Esophagus muscularis mucosa (tissue), 4 donors: ENCODE measurements around the gene TAS2R40. TPM values are rescaled to one million over a fixed set of nuclear protein-coding genes. Genes with fewer than 3 reads are reported as not detected.
A peak's percentile ranks its signal among the peaks of the same experiment; 100 is the strongest.

Source experiments
- DNase-seq: peaks from one replicate; pipeline ENCODE4 v3.0.0-alpha.2; 2017; ENCODE audit errors: extremely low spot score
- H3K27ac ChIP-seq, 4 donors: fragments of 200-600 bp; sonication (generic); replicated peaks in 1 of 4; 1 replicate in 3 of 4; 2 replicates in 1 of 4; pipeline ENCODE4 v1.5.1; 2016 to 2019; ENCODE audit warnings: mild to moderate bottlenecking in 1 of 4
- H3K27me3 ChIP-seq, 4 donors: fragments of 200-600 bp; sonication (generic); one replicate each; pipeline versions ENCODE4 v1.5.1 to v1.6.0; 2016 to 2019
- H3K36me3 ChIP-seq, 4 donors: fragments of 200-600 bp; sonication (generic); one replicate each; pipeline ENCODE4 v1.5.1; 2016 to 2019
- H3K4me1 ChIP-seq, 4 donors: fragments of 200-600 bp; sonication (generic); one replicate each; pipeline ENCODE4 v1.5.1; 2016 to 2019
- H3K4me3 ChIP-seq, 4 donors: fragments of 200-600 bp; sonication (generic); 1 replicate in 2 of 4; 2 replicates in 2 of 4; pipeline ENCODE4 v1.5.1; 2016 to 2019; ENCODE audit warnings: mild to moderate bottlenecking in 4 of 4, moderate library complexity in 1 of 4
- H3K9me3 ChIP-seq, 4 donors: fragments of 200-600 bp; sonication (generic); 1 replicate in 3 of 4; 2 replicates in 1 of 4; pipeline ENCODE4 v1.5.1; 2016 to 2019
- CTCF ChIP-seq, 3 experiments: fragments of 200-600 bp in 2 of 3; fragments of 450-650 bp in 1 of 3; sonication (generic) in 2 of 3; IDR thresholded peaks; one replicate each; pipeline ENCODE4 v1.5.1; 2017 to 2019; ENCODE audit warnings: antibody characterized with exemption in 3 of 3, mild to moderate bottlenecking in 2 of 3, moderate library complexity in 1 of 3
- EP300 ChIP-seq: sonication (generic); formaldehyde crosslinking; IDR thresholded peaks from one replicate; pipeline ENCODE4 v1.6.1; 2017; ENCODE audit warnings: antibody characterized with exemption
- POLR2A ChIP-seq: fragments of 450-650 bp; IDR thresholded peaks from one replicate; pipeline ENCODE4 v1.6.1; 2017; ENCODE audit warnings: antibody characterized with exemption, moderate library complexity, mild to moderate bottlenecking, low read depth
- POLR2AphosphoS5 ChIP-seq, 2 donors: sonication (generic); formaldehyde crosslinking; IDR thresholded peaks; one replicate each; pipeline ENCODE4 v1.6.1; 2017; ENCODE audit warnings: antibody characterized with exemption in 2 of 2
- WGBS: methylation state at CpG from one replicate; pipeline ENCODE4 v1.1.5; 2018; 5-methylcytosine and 5-hydroxymethylcytosine counted together
- intact Hi-C: fragments of 100-400 bp; cut with DNase I; formaldehyde crosslinking; loops from one replicate; pipeline ENCODE4 v1.15.1; 2023
- total RNA-seq, 4 donors: library from RNA; depleted of rRNA; stranded (reverse); fragments of >200 nt; gene quantifications; one replicate each; pipeline versions ENCODE4 v1.1.0 to v1.2.1, GENCODE V29; 2016

Gene TAS2R40
- total RNA-seq, 4 donors from 2014 or later, result not detected

GRCh38 chr7:143252006-143252405 lies 30.2 kb downstream of the TAS2R40 start:
- DNase-seq, result no peak
- Histone ChIP-seq H3K36me3 (no peaks in the 10 kb centered on the region), H3K4me3 (no peak overlapping the region), H3K4me1 (no peaks in the 10 kb centered on the region), H3K9me3 (no peaks in the 10 kb centered on the region), H3K27me3 (no peaks in the 10 kb centered on the region), H3K27ac (no peak overlapping the region)
- 80% methylated on average over 2 of the region's 2 CpGs for WGBS
- TF ChIP-seq EP300, result no peak
- TF ChIP-seq POLR2AphosphoS5 (IDR thresholded peaks at IDR 0.05), result no peak
- TF ChIP-seq CTCF (IDR thresholded peaks at IDR 0.05), result no peak
- no peak for TF ChIP-seq POLR2A
- intact Hi-C loops, result no loop called here

- Histone ChIP-seq H3K36me3 (no peaks in the 10 kb centered on the region), H3K4me1 (no peaks in the 10 kb centered on the region), H3K9me3 (no peaks in the 10 kb centered on the region), H3K4me3 (no peak overlapping the region), H3K27me3 (no peaks in the 10 kb centered on the region), H3K27ac (no peak overlapping the region)
- intact Hi-C loops, result no loop called here
- no peak for DNase-seq
- 84% methylated on average over 3 of the region's 3 CpGs for WGBS
- TF ChIP-seq POLR2A, result no peak
Measured at GRCh38 chr7:143255564-143255963, 33.7 kb downstream of the TAS2R40 start.

- no peak overlapping the region for H3K4me3 ChIP-seq
- H3K36me3 ChIP-seq, result no peaks in the 10 kb centered on the region
- TF ChIP-seq POLR2AphosphoS5 (IDR thresholded peaks at IDR 0.05), result no peak
- TF ChIP-seq CTCF (IDR thresholded peaks at IDR 0.05), result peak in 1 of 3 experiments; percentile 2
- no peaks in the 10 kb centered on the region for H3K4me1 ChIP-seq
- intact Hi-C loops, result no loop called here
- H3K27me3 ChIP-seq, result no peaks in the 10 kb centered on the region
- no peak for DNase-seq
- H3K27ac ChIP-seq, result no peak overlapping the region
- H3K9me3 ChIP-seq, result no peaks in the 10 kb centered on the region
- 83% methylated on average over 3 of the region's 3 CpGs for WGBS
Measured at GRCh38 chr7:143256325-143256724, 34.5 kb downstream of the TAS2R40 start.

- intact Hi-C loops, result no loop called here
- Histone ChIP-seq H3K9me3 (no peaks in the 10 kb centered on the region), H3K4me3 (no peak overlapping the region), H3K27ac (no peak overlapping the region), H3K27me3 (no peaks in the 10 kb centered on the region), H3K36me3 (no peaks in the 10 kb centered on the region), H3K4me1 (no peaks in the 10 kb centered on the region)
- TF ChIP-seq EP300 (no peak), POLR2A (no peak), POLR2AphosphoS5 (IDR thresholded peaks at IDR 0.05) (no peak), CTCF (IDR thresholded peaks at IDR 0.05) (no peak)
- WGBS, result 88% methylated on average over 4 of the region's 4 CpGs
- DNase-seq, result no peak
Measured at GRCh38 chr7:143256932-143257331, 35.1 kb downstream of the TAS2R40 start.

- Histone ChIP-seq H3K4me3 (no peak overlapping the region), H3K36me3 (no peaks in the 10 kb centered on the region), H3K27me3 (no peaks in the 10 kb centered on the region), H3K4me1 (peaks cover 0 to 4% (median under 1%) of the 10 kb centered on the region in 4 donors), H3K27ac (no peak overlapping the region), H3K9me3 (no peaks in the 10 kb centered on the region)
- intact Hi-C loops, result no loop called here
- no peak for TF ChIP-seq CTCF (IDR thresholded peaks at IDR 0.05)
- DNase-seq, result no peak
- 85% methylated on average over 5 of the region's 5 CpGs for WGBS
Measured at GRCh38 chr7:143257501-143257900, 35.7 kb downstream of the TAS2R40 start.
